Testis (tissue), 3 donors: Measurements from ENCODE around the gene ZFP36L1. TPM values are rescaled to one million over a fixed set of nuclear protein-coding genes. Genes with fewer than 3 reads are reported as not detected.
A peak's percentile ranks its signal among the peaks of the same experiment; 100 is the strongest.

ENCODE experiments used
- DNase-seq: peaks from one replicate; pipeline ENCODE4 v3.0.0-alpha.2; 2019
- H3K27ac ChIP-seq, 2 donors: fragments of 200-600 bp; sonication (generic); one replicate each; pipeline ENCODE4 v1.5.1; 2019
- H3K27me3 ChIP-seq: fragments of 200-600 bp; sonication (generic); one replicate; pipeline ENCODE4 v1.5.1; 2019
- H3K36me3 ChIP-seq: fragments of 200-600 bp; sonication (generic); one replicate; pipeline ENCODE4 v1.5.1; 2017; ENCODE audit warnings: low read depth; ENCODE audit errors: missing control alignments
- H3K4me1 ChIP-seq: fragments of 200-600 bp; sonication (generic); one replicate; pipeline ENCODE4 v1.5.1; 2019
- H3K4me3 ChIP-seq, 2 donors: fragments of 200-600 bp; sonication (generic); one replicate each; pipeline ENCODE4 v1.5.1; 2017 to 2019
- H3K9me3 ChIP-seq: fragments of 200-600 bp; sonication (generic); one replicate; pipeline ENCODE4 v1.5.1; 2017
- POLR2A ChIP-seq: fragments of 450-650 bp; IDR thresholded peaks from one replicate; pipeline ENCODE4 v1.6.1; 2017; ENCODE audit warnings: antibody characterized with exemption, mild to moderate bottlenecking, moderate library complexity
- WGBS, 2 donors: methylation state at CpG; one replicate each; pipeline ENCODE4 v1.1.5; 2018; 5-methylcytosine and 5-hydroxymethylcytosine counted together
- intact Hi-C: fragments of 100-400 bp; cut with DNase I; formaldehyde crosslinking; loops from one replicate; pipeline ENCODE4 v1.15.1; 2023; ENCODE audit warnings: low total_unique reads
- polyA plus RNA-seq: library from polyadenylated mRNA; stranded (reverse); fragments of 350-450 nt; fragmentation: Illumina TruSeq; extraction: RNeasy Lipid Tissue Mini Kit (QIAGEN cat#74804); gene quantifications from one replicate; pipeline ENCODE4 v1.2.3, GENCODE V29; 2014; ENCODE audit warnings: low read depth, low replicate concordance; ENCODE audit not compliant: insufficient read depth
- total RNA-seq, 2 donors: library from RNA; depleted of rRNA; stranded (reverse); fragments of >200 nt; gene quantifications; one replicate each; pipeline ENCODE4 v1.2.3, GENCODE V29; 2016
- TF ChIP-seq, protein P1 (sequence below), 3 experiments: fragments of 450-650 bp in 2 of 3; fragments of 200-600 bp in 1 of 3; sonication (generic) in 1 of 3; IDR thresholded peaks; one replicate each; pipeline ENCODE4 v1.5.1; 2016 to 2019; ENCODE audit warnings: antibody characterized with exemption in 3 of 3, mild to moderate bottlenecking in 2 of 3, moderate library complexity in 1 of 3

Gene ZFP36L1
- total and polyA plus RNA-seq, 3 donors from 2014 or later, result 120 to 301 (median 176) TPM

DNA sequence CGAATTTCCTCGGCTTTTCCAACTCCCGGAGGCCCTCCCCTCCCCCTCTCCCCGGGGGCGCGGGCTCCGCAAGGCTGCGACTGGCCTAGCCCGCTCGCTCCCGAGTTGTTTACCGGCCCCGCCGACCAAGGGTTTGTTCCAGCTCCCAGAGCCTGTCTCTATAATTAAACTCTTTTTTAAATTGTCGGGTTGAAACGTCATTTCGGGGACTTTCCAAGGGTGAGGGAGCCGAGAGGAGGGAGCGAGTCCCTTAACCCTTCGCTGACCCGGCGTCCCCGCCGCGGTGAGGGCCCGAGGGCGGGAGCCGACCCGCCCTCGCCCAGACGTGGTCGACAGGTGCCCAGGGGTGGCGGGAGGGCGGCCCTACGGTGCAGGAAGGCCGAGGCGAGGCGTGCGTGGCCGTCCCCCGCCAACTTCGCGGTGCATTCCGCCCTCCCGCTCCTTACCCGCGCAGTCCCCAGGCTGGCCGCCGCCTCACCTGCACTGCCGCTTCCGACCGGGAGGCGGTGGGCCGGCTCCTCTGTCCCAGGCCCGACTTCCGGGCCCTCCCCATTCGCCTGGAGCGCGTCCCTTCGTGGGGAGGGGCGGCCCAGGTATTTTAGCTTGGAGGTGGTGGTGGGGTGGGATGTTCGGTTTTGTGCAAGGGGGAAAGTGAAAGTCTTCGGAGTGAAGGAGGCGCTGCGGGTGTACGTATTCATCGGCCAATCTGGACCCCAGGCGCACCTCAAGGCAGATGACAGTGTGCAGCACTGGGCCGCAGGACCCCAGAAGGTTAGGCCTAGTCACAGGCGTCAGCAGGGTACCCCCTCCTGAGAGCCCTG lies 2.9 kb upstream of the ZFP36L1 start:
- Histone ChIP-seq H3K27me3 (no peaks in the 10 kb centered on the region), H3K9me3 (no peaks in the 10 kb centered on the region), H3K4me1 (peaks cover 4% of the 10 kb centered on the region), H3K36me3 (no peaks in the 10 kb centered on the region), H3K4me3 (peak overlapping the region; percentile 81 to 92), H3K27ac (peak overlapping the region; percentile 99 to 100)
- intact Hi-C loops, result loop anchor here (10.0 kb wide), 1 partner anchor 251 kb away; no protein-coding TSS in a partner anchor
- TF ChIP-seq POLR2A, result no peak
- TF ChIP-seq, protein P1, sequence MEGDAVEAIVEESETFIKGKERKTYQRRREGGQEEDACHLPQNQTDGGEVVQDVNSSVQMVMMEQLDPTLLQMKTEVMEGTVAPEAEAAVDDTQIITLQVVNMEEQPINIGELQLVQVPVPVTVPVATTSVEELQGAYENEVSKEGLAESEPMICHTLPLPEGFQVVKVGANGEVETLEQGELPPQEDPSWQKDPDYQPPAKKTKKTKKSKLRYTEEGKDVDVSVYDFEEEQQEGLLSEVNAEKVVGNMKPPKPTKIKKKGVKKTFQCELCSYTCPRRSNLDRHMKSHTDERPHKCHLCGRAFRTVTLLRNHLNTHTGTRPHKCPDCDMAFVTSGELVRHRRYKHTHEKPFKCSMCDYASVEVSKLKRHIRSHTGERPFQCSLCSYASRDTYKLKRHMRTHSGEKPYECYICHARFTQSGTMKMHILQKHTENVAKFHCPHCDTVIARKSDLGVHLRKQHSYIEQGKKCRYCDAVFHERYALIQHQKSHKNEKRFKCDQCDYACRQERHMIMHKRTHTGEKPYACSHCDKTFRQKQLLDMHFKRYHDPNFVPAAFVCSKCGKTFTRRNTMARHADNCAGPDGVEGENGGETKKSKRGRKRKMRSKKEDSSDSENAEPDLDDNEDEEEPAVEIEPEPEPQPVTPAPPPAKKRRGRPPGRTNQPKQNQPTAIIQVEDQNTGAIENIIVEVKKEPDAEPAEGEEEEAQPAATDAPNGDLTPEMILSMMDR (IDR thresholded peaks at IDR 0.05), result peak; percentile 81 to 93 (median 91)
- WGBS, 2 donors, result 0% methylated on average over 26 to 70 of the region's 70 CpGs
- DNase-seq, result peak; percentile 83

DNA sequence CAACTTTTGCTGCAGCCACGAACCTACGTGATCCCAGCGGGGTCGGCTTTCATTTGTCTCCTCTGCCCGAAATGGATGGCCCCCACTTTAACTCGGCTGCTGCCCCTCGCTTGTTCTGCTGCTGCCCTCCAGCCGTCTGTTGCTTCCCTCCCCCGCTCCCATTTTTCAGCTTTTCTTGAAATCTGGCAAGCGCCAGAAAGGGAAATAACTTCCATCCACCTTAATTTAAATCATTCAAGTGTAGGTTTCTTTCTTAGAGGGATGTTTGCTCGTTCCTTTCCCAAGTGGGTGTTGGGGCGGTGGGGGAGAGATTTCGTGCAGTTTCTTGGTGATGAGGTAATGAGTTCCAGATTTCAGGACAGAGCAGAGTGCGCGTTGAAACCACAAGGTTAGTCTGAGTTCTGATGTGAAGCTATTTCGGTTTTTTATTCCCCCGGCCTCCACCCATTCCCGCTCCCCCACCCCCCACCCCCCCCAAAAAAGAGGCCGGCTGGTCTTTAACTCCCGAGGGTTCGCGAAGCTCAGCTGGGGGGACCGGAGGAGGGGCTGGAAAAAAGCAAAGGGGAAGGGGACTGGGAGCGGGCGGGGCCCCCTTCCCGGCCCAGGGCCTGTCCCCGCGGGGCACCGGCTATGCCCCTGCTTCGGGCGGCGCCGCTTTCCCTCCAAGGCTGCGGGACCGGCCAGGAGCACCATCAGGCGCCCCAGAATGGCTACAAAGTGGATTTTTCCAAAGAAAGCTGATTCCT lies 2.2 kb upstream of the ZFP36L1 start:
- Histone ChIP-seq H3K4me1 (peaks cover 4% of the 10 kb centered on the region), H3K4me3 (peak overlapping the region; percentile 81 to 92), H3K36me3 (no peaks in the 10 kb centered on the region), H3K27ac (peak overlapping the region; percentile 99 to 100), H3K27me3 (no peaks in the 10 kb centered on the region), H3K9me3 (no peaks in the 10 kb centered on the region)
- peak; percentile 60 for DNase-seq
- no peak for TF ChIP-seq POLR2A
- TF ChIP-seq, protein P1 (IDR thresholded peaks at IDR 0.05), result no peak
- WGBS, 2 donors, result 0 to 1% methylated on average over 36 of the region's 36 CpGs
- intact Hi-C loops, result loop anchor here (10.0 kb wide), 1 partner anchor 250 kb away; no protein-coding TSS in a partner anchor

DNA sequence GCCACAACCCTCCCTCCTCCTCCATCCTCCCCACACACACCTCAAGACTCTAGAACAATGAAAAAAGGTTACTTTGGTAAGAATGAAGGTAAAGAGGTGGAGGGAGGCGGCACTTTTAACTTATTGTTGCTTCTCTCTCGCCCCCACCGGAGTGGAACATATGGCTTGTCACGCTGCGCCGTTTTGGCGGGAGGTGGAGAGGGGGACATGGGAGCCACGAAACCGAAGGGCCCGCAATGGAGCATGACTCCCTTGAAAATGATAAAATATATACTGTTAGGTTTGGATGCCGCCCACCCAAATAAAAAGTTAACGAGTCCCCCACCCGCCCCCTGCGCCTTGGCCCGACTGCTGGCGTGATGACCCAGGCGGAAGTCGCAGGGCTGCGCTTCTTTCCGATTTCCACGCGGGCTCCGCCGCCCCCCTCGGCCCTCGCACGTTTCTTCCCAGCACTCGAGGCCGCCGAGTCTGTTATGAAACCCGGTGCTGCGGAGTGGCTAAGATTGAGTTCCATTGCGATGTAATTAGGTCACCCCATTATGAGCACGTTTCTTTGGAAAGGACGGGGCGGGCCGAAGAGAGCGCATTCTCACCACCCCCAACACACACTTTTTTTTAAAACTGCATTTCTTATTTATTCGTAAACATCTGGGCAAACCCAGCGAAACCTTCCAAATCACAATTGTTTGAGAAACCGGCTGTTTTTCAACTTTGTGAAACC lies 1.4 kb upstream of the ZFP36L1 start:
- TF ChIP-seq, protein P1 (IDR thresholded peaks at IDR 0.05), result no peak
- TF ChIP-seq POLR2A, result no peak
- Histone ChIP-seq H3K36me3 (no peaks in the 10 kb centered on the region), H3K9me3 (no peaks in the 10 kb centered on the region), H3K27ac (peak overlapping the region; percentile 99 to 100), H3K4me3 (peak overlapping the region; percentile 81 to 92), H3K27me3 (no peaks in the 10 kb centered on the region), H3K4me1 (peaks cover 10% of the 10 kb centered on the region)
- intact Hi-C loops, result loop anchor here (10.0 kb wide), 1 partner anchor 249 kb away; no protein-coding TSS in a partner anchor
- peak; percentile 87 for DNase-seq
- WGBS, 2 donors, result 0% methylated on average over 41 of the region's 41 CpGs

DNA sequence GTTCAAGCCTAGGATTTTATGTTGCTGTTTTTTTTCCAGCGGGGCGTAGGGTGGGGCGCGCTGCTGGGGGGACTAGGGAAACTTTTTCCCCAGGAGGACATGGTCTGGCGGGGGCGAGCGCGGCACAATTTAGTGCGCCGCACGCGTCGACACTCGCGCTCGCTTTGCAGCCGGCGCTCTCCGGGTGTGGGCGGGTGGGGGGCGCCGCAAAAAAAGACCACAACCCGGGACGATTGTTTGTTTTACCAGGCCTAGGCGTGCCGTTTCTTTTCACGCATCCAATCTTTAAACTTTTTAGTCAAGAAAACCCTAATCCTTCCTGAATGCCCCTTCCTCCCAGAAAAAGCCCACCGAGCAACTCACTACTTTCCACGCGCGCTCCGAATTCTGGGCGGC lies 865 bp upstream of the ZFP36L1 start:
- intact Hi-C loops, result loop anchor here (10.0 kb wide), 1 partner anchor 249 kb away; no protein-coding TSS in a partner anchor
- Histone ChIP-seq H3K9me3 (no peaks in the 10 kb centered on the region), H3K27me3 (no peaks in the 10 kb centered on the region), H3K36me3 (no peaks in the 10 kb centered on the region), H3K27ac (peak overlapping the region; percentile 99 to 100), H3K4me1 (peaks cover 12% of the 10 kb centered on the region), H3K4me3 (peak overlapping the region; percentile 81 to 92)
- no peak for TF ChIP-seq POLR2A
- TF ChIP-seq, protein P1 (IDR thresholded peaks at IDR 0.05), result no peak
- 0 to 1% methylated on average over 33 of the region's 33 CpGs for WGBS, 2 donors
- DNase-seq, result no peak
